GM18858 (cell line): ENCODE data around the gene ZNF723.
"Not testable (repeated sequence)": the region's sequence is repeated elsewhere in the genome, so short reads cannot be mapped to it uniquely, and the experiment has no call there.

Source experiments
- ATAC-seq: cut with Tn5 transposase; IDR thresholded peaks from one replicate; pipeline ENCODE4 v1.9.1; 2021; ENCODE audit not compliant: unreplicated experiment

Gene ZNF723

DNA sequence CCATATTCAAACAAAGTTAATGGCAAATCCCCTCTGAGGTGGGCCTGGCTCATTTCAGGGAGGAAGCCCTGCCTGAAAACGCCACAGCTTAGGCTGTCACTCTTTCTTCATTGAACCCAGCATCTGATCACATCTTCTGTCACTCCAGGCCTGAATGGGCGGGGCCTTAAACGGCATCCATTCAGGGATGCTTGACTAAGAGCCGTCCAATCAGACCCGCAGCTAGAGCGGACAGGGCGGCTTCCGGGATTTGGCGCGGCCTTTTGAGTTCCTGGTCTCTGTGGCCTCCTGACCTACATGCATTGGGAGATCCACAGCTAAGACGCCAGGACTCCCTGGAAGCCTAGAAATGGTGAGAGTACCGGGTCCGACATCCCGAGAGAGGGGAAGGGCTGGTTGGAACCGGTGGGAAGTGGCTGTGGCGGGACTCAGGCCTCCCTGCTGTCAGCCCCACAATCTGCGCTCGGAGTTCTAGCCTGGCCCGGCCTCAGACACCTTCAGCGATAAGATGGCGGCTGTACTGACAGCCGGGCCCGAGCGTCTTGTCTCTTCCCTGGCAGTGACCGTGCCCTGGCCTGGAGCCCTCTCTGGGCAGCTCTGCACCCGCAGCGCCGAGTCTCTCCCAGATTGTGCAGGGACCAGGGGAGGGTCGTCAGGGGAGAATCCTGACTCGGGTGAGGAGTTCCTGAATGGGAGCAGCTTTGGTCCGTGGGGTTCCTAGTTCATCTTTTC is at the start of gene ZNF723:
Gene ZNF723 (plus strand): TSS at position 261 of the 732 bp plus-strand sequence. CDS start 89 bp downstream, at position 350.
- ATAC-seq: no peak

DNA sequence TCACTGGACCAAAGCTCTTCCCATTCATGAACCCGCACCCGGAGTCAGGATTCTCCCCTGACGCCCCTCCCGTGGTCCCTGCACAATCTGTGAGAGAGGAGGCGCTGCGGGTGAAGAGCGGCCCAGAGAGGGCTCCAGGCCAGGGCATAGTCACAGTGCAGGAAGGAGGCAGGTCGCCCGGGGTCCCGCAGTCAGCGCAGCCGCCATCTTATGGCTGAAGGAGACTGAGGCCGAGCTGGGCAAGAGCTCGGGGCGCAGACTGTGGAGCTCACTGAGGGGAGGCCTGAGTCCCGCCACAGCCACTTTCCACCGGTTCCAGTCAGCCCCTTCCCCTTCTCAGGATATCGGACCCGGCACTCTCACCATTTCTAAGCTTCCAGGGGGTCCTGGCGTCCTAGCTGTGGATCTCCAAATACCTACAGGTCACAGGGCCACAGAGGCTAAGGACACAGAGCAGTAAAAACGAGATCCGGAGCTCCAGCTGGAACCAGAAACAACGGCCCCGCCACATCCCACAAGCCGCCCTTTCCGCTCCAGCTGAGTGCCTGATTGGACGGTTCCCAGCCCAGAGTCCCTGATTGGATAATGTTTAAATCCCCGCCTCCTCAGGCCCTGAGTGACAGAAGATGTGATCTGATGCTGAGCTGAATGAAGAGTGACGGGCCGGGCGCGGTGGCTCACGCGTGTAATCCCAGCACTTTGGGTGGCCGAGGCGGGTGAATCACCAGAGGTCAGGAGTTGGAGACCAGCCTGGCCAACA is 48.3 kb upstream of the ZNF723 start, which contains the start of gene ZNF99:
Gene ZNF99 (minus strand): TSS at position 501 of the 760 bp plus-strand sequence. CDS start 135 bp downstream, at position 366.
- ATAC-seq: no peak

- ATAC-seq: not testable (repeated sequence)
Measured at GRCh38 chr19:22792863-22793262, 39.2 kb upstream of the ZNF723 start.

GRCh38 chr19:22797040-22797439 is 35.1 kb upstream of the ZNF723 start:
- ATAC-seq: no peak

DNA sequence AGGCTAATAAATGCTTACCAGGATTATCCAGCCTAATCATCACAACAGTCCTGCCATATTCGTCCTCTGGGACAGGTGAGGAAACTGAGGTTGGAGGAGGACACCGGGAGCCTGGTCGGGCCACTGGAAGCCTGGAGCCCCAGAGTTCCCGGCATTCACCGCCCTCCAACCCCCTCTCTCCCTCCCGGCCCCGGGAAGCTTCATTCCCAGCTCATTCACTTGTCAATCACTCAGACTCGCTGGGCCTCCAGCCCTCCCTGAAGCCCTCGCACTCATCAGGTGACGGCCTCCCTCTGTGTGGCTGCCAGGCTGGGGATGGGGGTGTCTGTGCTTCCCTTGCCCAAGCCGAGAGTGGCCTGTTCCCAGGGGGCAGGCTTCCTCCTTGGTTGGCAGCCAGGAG is 25.7 kb upstream of the ZNF723 start:
- ATAC-seq: no peak

DNA sequence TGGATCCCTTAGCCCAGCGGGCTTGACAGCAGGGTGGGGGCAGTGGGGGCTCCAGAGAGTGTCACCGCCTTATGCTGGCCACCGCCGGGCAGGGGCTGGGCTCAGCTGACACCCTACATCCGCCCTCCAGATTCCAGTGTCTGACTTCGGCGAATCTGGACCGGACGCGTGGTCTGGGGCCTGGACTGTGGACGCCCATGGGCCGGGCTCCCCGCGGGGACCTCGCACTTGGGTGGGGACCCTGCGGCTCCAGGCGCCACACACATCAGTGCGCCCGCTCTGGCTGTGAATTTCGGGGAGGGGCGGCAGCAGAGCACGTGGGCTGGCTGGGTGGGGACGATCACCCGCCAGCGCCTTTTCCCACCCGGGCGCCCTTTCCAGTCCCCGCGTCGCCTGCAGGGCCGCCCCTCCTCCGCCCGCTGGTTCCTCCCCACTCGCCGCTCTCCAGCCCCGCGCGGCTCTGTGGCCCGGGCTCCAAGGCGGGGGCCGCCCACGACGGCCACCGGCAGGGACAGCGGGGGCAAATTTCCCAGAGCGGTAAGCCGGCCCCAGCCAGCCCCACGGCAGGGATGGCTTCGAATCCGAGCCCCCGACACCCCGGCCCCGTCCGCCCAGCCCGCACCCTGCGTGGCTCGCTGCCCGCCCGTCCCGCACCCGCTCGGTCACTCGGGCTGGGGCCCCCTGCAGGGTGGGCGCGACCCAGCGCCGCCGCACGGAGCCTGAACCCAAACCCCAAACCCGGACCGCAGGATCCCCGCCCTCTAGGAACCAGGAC is 24.8 kb upstream of the ZNF723 start:
- ATAC-seq: no peak

DNA sequence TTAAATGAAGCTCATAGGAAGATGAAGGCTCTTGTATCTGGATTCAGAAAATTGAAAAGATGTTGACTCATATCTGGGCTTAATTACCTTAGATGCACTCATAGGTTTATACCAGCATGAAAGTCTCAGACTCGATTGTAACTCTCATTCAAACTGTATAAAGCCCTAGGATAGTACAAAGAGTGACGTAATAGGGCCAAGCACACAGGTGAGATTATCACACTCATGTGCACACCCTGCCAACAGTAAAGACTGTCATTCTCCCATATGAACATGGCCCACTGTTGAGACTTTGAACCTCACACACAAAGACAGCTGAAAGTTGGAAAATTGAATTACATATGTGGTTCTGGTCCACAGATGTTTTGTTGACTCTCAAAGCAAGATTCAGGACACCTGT is 18.0 kb upstream of the ZNF723 start:
- ATAC-seq: no peak

GRCh38 chr19:22831211-22831610 is 880 bp upstream of the ZNF723 start:
- no peak for ATAC-seq

- not testable (repeated sequence) for ATAC-seq
Measured at GRCh38 chr19:22857713-22858320, 25.7 kb downstream of the ZNF723 start.

DNA sequence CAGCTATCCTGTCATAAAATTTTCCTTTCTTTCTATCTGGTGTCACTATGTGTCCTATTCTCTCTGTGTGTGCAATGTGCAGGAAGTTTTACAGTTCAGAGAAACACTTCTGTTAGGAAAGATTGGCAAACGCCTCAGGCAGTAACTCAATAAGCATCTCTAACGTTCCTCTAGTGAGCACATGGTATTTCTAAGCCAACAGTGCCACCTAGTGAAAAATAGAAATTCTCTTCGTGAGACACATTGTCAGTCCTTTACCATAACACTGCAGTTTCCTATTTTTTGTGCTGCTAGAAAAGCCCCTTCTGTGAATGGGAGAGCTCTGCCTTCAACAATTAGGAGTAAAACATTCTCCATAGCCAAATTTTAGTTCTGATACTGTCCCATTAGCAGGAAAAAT is 50.7 kb downstream of the ZNF723 start:
- no peak for ATAC-seq

DNA sequence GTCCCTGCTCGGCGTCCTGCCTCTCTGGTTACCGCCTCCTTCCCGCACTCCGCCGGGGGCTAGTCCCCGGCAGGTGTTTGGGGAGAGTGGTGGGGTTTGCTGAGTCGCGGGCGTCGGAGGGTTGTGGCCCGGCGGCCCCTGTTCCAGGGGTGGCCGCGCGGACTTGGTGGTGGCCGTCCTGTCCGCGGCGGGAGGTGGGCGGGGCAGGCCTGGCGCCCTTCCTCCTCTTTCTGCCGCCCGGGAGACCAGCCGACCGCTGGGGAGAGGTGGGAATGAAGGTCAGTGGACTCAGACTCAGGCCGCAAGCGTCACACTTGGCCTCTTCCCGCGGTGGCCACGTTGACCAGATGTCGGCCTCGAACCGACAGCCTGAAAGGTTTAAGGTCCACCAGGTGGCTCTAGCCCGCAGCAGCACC is 61.8 kb downstream of the ZNF723 start:
- ATAC-seq: no peak

GRCh38 chr19:22901431-22902130 is 69.5 kb downstream of the ZNF723 start:
- ATAC-seq: no peak
